Measurements from ENCODE around the gene KMT2B. TPM values are rescaled to one million over a fixed set of nuclear protein-coding genes. Genes with fewer than 3 reads are reported as not detected.

KMT2B gene
- total RNA-seq, 1 experiment from 2014 or later: 65.3 TPM

DNA sequence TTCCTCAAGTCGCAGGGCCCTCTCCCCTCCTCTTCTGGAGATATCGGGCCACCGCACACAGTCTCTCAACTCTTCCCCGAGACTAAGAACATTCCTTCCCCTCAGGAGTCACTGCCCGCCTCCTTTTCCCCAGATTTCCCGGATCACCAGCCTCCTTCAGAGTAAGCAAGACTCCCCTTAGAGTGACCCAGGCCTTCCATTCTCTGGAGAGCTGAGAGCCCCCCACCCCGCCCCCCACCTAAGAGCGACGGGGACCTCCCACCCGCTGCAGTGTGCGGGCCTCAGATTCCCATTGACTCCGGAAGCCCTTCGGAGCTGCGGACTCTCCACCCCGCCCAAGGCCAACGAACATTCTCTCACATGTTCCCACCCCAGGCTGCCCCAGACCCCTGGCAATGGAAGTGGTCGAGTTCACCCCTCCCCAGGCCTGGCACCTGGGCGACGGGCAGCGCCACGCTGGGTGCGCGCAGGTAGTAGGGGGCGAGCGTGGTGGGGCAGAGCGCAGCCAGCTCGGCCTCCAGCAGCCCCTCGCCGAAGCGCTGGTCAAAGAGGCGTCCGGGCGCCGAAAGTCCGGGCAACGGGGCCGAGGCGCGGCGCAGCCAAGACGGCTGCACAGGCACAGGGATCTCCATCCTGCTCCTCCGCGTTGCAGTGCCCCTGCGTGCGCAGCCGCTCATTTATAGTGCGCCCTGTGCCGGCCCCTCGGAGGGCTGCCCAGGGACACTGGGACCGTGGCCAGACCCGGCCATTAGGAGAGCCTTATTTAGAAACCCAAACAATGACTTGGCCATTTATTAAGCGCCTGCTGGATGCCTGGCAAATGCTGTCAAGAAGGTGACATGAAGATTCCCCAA is 38.8 kb downstream of the KMT2B start, which contains the start of gene HSPB6:
Gene HSPB6, minus strand, starts transcription at position 653 of the 854 bp plus-strand sequence. Its CDS starts 21 bp downstream, at position 632.
- Mint-ChIP-seq H3K27me3 (ENCODE audit: unreplicated experiment) (no peaks in the 10 kb centered on the region), H3K36me3 (ENCODE audit: insufficient read depth, unreplicated experiment) (peaks cover 65% of the 10 kb centered on the region), H3K4me1 (ENCODE audit: low read depth, unreplicated experiment) (peaks cover 11% of the 10 kb centered on the region), H3K4me3 (ENCODE audit: low read depth, unreplicated experiment) (peak within 1 kb of the TSS; percentile 99), H3K9me3 (ENCODE audit: low read depth, unreplicated experiment) (no peaks in the 10 kb centered on the region), H3K27ac (ENCODE audit: unreplicated experiment) (peak within 1 kb of the TSS; percentile 100)
- TF ChIP-seq, protein P1, sequence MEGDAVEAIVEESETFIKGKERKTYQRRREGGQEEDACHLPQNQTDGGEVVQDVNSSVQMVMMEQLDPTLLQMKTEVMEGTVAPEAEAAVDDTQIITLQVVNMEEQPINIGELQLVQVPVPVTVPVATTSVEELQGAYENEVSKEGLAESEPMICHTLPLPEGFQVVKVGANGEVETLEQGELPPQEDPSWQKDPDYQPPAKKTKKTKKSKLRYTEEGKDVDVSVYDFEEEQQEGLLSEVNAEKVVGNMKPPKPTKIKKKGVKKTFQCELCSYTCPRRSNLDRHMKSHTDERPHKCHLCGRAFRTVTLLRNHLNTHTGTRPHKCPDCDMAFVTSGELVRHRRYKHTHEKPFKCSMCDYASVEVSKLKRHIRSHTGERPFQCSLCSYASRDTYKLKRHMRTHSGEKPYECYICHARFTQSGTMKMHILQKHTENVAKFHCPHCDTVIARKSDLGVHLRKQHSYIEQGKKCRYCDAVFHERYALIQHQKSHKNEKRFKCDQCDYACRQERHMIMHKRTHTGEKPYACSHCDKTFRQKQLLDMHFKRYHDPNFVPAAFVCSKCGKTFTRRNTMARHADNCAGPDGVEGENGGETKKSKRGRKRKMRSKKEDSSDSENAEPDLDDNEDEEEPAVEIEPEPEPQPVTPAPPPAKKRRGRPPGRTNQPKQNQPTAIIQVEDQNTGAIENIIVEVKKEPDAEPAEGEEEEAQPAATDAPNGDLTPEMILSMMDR (IDR thresholded peaks at IDR 0.05; ENCODE audit: unreplicated experiment): no peak
- no peak for DNase-seq
- BruUV-seq (replicated peaks): no TSS peak
- CTCF ChIA-PET: no interaction called here
- intact Hi-C loops (cut with micrococcal nuclease; ENCODE audit: unreplicated experiment): no loop called here

DNA sequence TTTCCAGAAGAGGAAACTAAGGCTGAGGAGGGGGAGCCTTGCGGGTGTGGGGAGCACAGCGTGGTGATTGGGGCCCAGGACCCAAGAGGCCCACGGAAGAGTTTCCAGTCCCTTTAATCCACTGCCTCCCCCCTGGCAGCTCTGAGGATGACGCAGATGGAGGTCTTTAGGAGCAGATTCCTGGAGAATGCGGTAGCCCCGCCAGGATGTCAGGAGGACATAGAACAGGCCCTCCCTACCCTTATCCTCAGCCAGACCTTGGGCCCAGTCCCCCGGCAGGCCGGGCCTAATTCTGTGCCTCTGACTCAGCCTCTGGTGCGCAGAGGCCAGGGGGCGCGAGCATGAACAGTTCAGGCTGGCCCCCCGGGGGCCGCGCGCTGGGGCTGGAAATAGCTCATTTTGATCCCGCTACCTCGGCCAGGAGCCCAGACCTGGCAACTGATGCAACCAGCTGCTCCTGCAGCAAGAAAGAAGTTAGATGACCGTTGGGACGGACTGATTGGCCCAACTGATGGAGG is 39.5 kb downstream of the KMT2B start:
- H3K36me3 Mint-ChIP-seq (ENCODE audit: insufficient read depth, unreplicated experiment): peaks cover 72% of the 10 kb centered on the region
- DNase-seq: peak; percentile 43
- peaks cover 11% of the 10 kb centered on the region for H3K4me1 Mint-ChIP-seq (ENCODE audit: low read depth, unreplicated experiment)
- intact Hi-C loops (cut with micrococcal nuclease; ENCODE audit: unreplicated experiment): no loop called here
- CTCF ChIA-PET: no interaction called here
- no TSS peak for BruUV-seq (replicated peaks)
- TF ChIP-seq, protein P1 (IDR thresholded peaks at IDR 0.05; ENCODE audit: unreplicated experiment): no peak
- H3K4me3 Mint-ChIP-seq (ENCODE audit: low read depth, unreplicated experiment): peak overlapping the region; percentile 99
- H3K9me3 Mint-ChIP-seq (ENCODE audit: low read depth, unreplicated experiment): no peaks in the 10 kb centered on the region
- peak overlapping the region; percentile 100 for H3K27ac Mint-ChIP-seq (ENCODE audit: unreplicated experiment)
- no peaks in the 10 kb centered on the region for H3K27me3 Mint-ChIP-seq (ENCODE audit: unreplicated experiment)

DNA sequence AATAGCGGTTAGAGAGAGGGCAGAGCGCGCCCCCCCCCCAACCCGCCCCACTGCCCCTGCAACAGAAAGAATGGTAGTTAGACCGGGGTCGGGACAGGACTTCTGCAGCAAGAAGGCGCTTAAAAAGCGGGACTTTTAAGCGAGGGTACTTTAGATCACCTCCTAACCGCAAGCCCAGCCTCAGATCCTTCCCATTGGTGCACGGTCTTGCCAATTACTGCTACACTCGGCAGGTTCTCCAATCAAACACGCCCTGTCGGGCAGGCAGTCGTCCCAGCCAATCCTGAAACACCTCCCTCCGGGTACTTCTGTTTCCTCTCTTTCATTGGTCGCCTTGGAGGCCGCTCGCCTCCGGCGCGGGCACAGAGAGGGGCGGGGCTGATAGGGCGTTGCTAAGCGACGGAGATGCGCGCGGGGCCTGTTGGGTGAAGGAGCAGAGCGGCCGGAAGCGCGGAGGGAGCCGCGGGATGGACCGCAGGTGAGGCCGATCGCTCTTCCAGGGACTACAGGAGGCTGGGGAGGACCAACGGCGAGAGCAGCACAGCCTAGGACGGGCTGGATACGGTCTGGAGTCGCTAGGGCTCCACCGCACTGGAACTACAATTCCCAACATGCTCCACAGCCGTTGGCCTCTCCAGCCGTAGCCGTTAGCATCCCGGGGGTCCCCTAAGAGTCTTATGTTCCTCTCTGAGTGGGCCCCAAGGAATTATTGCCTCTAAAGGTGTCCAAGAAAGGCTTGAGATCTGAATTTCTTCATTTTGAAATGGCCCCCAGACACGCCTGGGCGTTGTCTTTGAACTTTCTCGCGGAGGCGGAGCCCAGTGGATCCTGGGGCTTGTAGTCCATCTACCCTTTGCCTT is 40.2 kb downstream of the KMT2B start, which contains the start of gene PROSER3:
Gene PROSER3, plus strand, starts transcription at position 428 of the 860 bp plus-strand sequence. Its CDS starts 40 bp downstream, at position 468.
- Mint-ChIP-seq H3K4me1 (ENCODE audit: low read depth, unreplicated experiment) (peaks cover 11% of the 10 kb centered on the region), H3K4me3 (ENCODE audit: low read depth, unreplicated experiment) (peak within 1 kb of the TSS; percentile 99), H3K36me3 (ENCODE audit: insufficient read depth, unreplicated experiment) (peaks cover 79% of the 10 kb centered on the region), H3K9me3 (ENCODE audit: low read depth, unreplicated experiment) (no peaks in the 10 kb centered on the region), H3K27me3 (ENCODE audit: unreplicated experiment) (no peaks in the 10 kb centered on the region), H3K27ac (ENCODE audit: unreplicated experiment) (peak within 1 kb of the TSS; percentile 100)
- TF ChIP-seq, protein P1 (IDR thresholded peaks at IDR 0.05; ENCODE audit: unreplicated experiment): no peak
- DNase-seq: peak; percentile 99
- intact Hi-C loops (cut with micrococcal nuclease; ENCODE audit: unreplicated experiment): no loop called here
- BruUV-seq (replicated peaks): TSS peak; percentile 67
- CTCF ChIA-PET: no interaction called here

DNA sequence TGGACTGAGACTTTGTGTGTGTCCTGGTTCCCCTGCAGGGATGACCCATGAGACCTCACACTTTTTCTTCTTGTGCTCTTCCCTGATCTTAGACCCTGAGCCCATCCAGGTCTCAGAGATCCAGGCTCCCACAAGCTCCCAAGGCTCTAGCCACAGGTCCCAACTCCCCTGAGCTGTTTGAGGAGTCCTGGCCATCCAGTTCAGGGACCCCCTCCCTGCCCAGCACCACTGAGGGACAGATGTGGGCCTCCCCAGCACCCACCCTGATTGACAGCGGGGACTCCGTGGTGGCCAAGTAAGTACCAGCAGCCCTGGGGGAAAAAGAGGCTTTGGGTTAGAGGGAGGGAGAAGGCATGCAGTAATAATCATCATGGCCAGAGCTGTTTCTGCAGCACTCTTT is 41.9 kb downstream of the KMT2B start:
- CTCF ChIA-PET: no interaction called here
- no TSS peak for BruUV-seq (replicated peaks)
- intact Hi-C loops (cut with micrococcal nuclease; ENCODE audit: unreplicated experiment): no loop called here
- Mint-ChIP-seq H3K36me3 (ENCODE audit: insufficient read depth, unreplicated experiment) (peaks cover 84% of the 10 kb centered on the region), H3K27me3 (ENCODE audit: unreplicated experiment) (no peaks in the 10 kb centered on the region), H3K4me1 (ENCODE audit: low read depth, unreplicated experiment) (peaks cover 11% of the 10 kb centered on the region), H3K4me3 (ENCODE audit: low read depth, unreplicated experiment) (peak overlapping the region; percentile 99), H3K9me3 (ENCODE audit: low read depth, unreplicated experiment) (no peaks in the 10 kb centered on the region), H3K27ac (ENCODE audit: unreplicated experiment) (no peak overlapping the region)
- no peak for DNase-seq
- TF ChIP-seq, protein P1 (IDR thresholded peaks at IDR 0.05; ENCODE audit: unreplicated experiment): no peak
